Activated naive CD8-positive, alpha-beta T cell (primary cell): ENCODE results near the gene ATP2A3.

Source experiments
- H3K27ac Mint-ChIP-seq: one replicate; pipeline ENCODE4 v1.8.0; 2021; ENCODE audit warnings: mixed read lengths
- H3K27me3 Mint-ChIP-seq: one replicate; pipeline ENCODE4 v1.8.0; 2021; ENCODE audit warnings: mixed read lengths
- H3K36me3 Mint-ChIP-seq: one replicate; pipeline ENCODE4 v1.8.0; 2021; ENCODE audit warnings: mixed read lengths
- H3K4me1 Mint-ChIP-seq: one replicate; pipeline ENCODE4 v1.8.0; 2021; ENCODE audit warnings: low read depth, mixed read lengths
- H3K4me3 Mint-ChIP-seq: one replicate; pipeline ENCODE4 v1.8.0; 2021; ENCODE audit warnings: mild to moderate bottlenecking, mixed read lengths
- H3K9me3 Mint-ChIP-seq: one replicate; pipeline ENCODE4 v1.8.0; 2021; ENCODE audit warnings: low read depth, mixed read lengths

The ATP2A3 gene

GRCh38 chr17:3983606-3984484 lies 19.6 kb upstream of the ATP2A3 start:
- H3K36me3 Mint-ChIP-seq, result no peaks in the 10 kb centered on the region
- H3K4me1 Mint-ChIP-seq, result peaks cover 2% of the 10 kb centered on the region
- H3K4me3 Mint-ChIP-seq, result no peak overlapping the region
- no peak overlapping the region for H3K27ac Mint-ChIP-seq
- no peaks in the 10 kb centered on the region for H3K27me3 Mint-ChIP-seq
- H3K9me3 Mint-ChIP-seq, result no peaks in the 10 kb centered on the region

GRCh38 chr17:3982541-3983017 lies 18.3 kb upstream of the ATP2A3 start:
- Mint-ChIP-seq H3K36me3 (no peaks in the 10 kb centered on the region), H3K27ac (no peak overlapping the region), H3K4me1 (peaks cover 2% of the 10 kb centered on the region), H3K9me3 (no peaks in the 10 kb centered on the region), H3K4me3 (no peak overlapping the region), H3K27me3 (no peaks in the 10 kb centered on the region)

GRCh38 chr17:3982113-3982512 lies 17.9 kb upstream of the ATP2A3 start:
- no peaks in the 10 kb centered on the region for H3K9me3 Mint-ChIP-seq
- peaks cover 2% of the 10 kb centered on the region for H3K4me1 Mint-ChIP-seq
- no peaks in the 10 kb centered on the region for H3K27me3 Mint-ChIP-seq
- no peak overlapping the region for H3K27ac Mint-ChIP-seq
- H3K4me3 Mint-ChIP-seq, result no peak overlapping the region
- no peaks in the 10 kb centered on the region for H3K36me3 Mint-ChIP-seq

- Mint-ChIP-seq H3K27me3 (no peaks in the 10 kb centered on the region), H3K36me3 (no peaks in the 10 kb centered on the region), H3K27ac (no peak overlapping the region), H3K4me1 (peaks cover 2% of the 10 kb centered on the region), H3K4me3 (no peak overlapping the region), H3K9me3 (no peaks in the 10 kb centered on the region)
Measured at GRCh38 chr17:3981455-3981854, 17.2 kb upstream of the ATP2A3 start.

- no peaks in the 10 kb centered on the region for H3K27me3 Mint-ChIP-seq
- no peak overlapping the region for H3K4me3 Mint-ChIP-seq
- H3K27ac Mint-ChIP-seq, result no peak overlapping the region
- H3K9me3 Mint-ChIP-seq, result no peaks in the 10 kb centered on the region
- H3K4me1 Mint-ChIP-seq, result peaks cover 2% of the 10 kb centered on the region
- no peaks in the 10 kb centered on the region for H3K36me3 Mint-ChIP-seq
Measured at GRCh38 chr17:3980381-3981014, 16.3 kb upstream of the ATP2A3 start.

GRCh38 chr17:3979290-3979611 lies 15.0 kb upstream of the ATP2A3 start:
- no peaks in the 10 kb centered on the region for H3K27me3 Mint-ChIP-seq
- no peak overlapping the region for H3K27ac Mint-ChIP-seq
- no peaks in the 10 kb centered on the region for H3K36me3 Mint-ChIP-seq
- peaks cover 4% of the 10 kb centered on the region for H3K9me3 Mint-ChIP-seq
- no peak overlapping the region for H3K4me3 Mint-ChIP-seq
- peaks cover 6% of the 10 kb centered on the region for H3K4me1 Mint-ChIP-seq

- Mint-ChIP-seq H3K27ac (no peak overlapping the region), H3K4me3 (no peak overlapping the region), H3K27me3 (no peaks in the 10 kb centered on the region), H3K9me3 (peaks cover 4% of the 10 kb centered on the region), H3K4me1 (peaks cover 7% of the 10 kb centered on the region), H3K36me3 (no peaks in the 10 kb centered on the region)
Measured at GRCh38 chr17:3978421-3979289, 14.4 kb upstream of the ATP2A3 start.

GRCh38 chr17:3977387-3977786 lies 13.2 kb upstream of the ATP2A3 start:
- no peaks in the 10 kb centered on the region for H3K36me3 Mint-ChIP-seq
- no peak overlapping the region for H3K4me3 Mint-ChIP-seq
- no peaks in the 10 kb centered on the region for H3K27me3 Mint-ChIP-seq
- H3K4me1 Mint-ChIP-seq, result peaks cover 18% of the 10 kb centered on the region
- no peak overlapping the region for H3K27ac Mint-ChIP-seq
- peaks cover 4% of the 10 kb centered on the region for H3K9me3 Mint-ChIP-seq

GRCh38 chr17:3976675-3977171 lies 12.5 kb upstream of the ATP2A3 start:
- no peaks in the 10 kb centered on the region for H3K27me3 Mint-ChIP-seq

GRCh38 chr17:3974980-3975379 lies 10.7 kb upstream of the ATP2A3 start:
- H3K4me3 Mint-ChIP-seq, result no peak overlapping the region
- H3K36me3 Mint-ChIP-seq, result no peaks in the 10 kb centered on the region
- peaks cover 23% of the 10 kb centered on the region for H3K4me1 Mint-ChIP-seq
- H3K9me3 Mint-ChIP-seq, result peaks cover 4% of the 10 kb centered on the region
- H3K27me3 Mint-ChIP-seq, result no peaks in the 10 kb centered on the region
- H3K27ac Mint-ChIP-seq, result no peak overlapping the region

More at GRCh38 chr17:3976675-3977171, 12.5 kb upstream of the ATP2A3 start:
- Mint-ChIP-seq H3K9me3 (peaks cover 4% of the 10 kb centered on the region), H3K36me3 (no peaks in the 10 kb centered on the region), H3K4me3 (no peak overlapping the region), H3K4me1 (peaks cover 23% of the 10 kb centered on the region), H3K27ac (no peak overlapping the region)

GRCh38 chr17:3974138-3974687 lies 10.0 kb upstream of the ATP2A3 start:
- H3K4me3 Mint-ChIP-seq, result no peak overlapping the region
- H3K27ac Mint-ChIP-seq, result no peak overlapping the region
- H3K4me1 Mint-ChIP-seq, result peaks cover 23% of the 10 kb centered on the region
- no peaks in the 10 kb centered on the region for H3K36me3 Mint-ChIP-seq
- H3K27me3 Mint-ChIP-seq, result no peaks in the 10 kb centered on the region
- peaks cover 4% of the 10 kb centered on the region for H3K9me3 Mint-ChIP-seq

GRCh38 chr17:3973495-3974137 lies 9.4 kb upstream of the ATP2A3 start:
- no peaks in the 10 kb centered on the region for H3K36me3 Mint-ChIP-seq
- no peak overlapping the region for H3K4me3 Mint-ChIP-seq
- no peaks in the 10 kb centered on the region for H3K27me3 Mint-ChIP-seq

GRCh38 chr17:3972931-3973330 lies 8.7 kb upstream of the ATP2A3 start:
- Mint-ChIP-seq H3K9me3 (peaks cover 4% of the 10 kb centered on the region), H3K4me3 (peak overlapping the region; percentile 78), H3K27ac (no peak overlapping the region), H3K4me1 (peaks cover 23% of the 10 kb centered on the region), H3K27me3 (no peaks in the 10 kb centered on the region), H3K36me3 (no peaks in the 10 kb centered on the region)

More at GRCh38 chr17:3973495-3974137, 9.4 kb upstream of the ATP2A3 start:
- peaks cover 4% of the 10 kb centered on the region for H3K9me3 Mint-ChIP-seq
- H3K4me1 Mint-ChIP-seq, result peaks cover 23% of the 10 kb centered on the region
- H3K27ac Mint-ChIP-seq, result no peak overlapping the region

- peaks cover 25% of the 10 kb centered on the region for H3K4me1 Mint-ChIP-seq
- no peaks in the 10 kb centered on the region for H3K36me3 Mint-ChIP-seq
- no peaks in the 10 kb centered on the region for H3K27me3 Mint-ChIP-seq
- no peak overlapping the region for H3K27ac Mint-ChIP-seq
- H3K4me3 Mint-ChIP-seq, result peak overlapping the region; percentile 78
- H3K9me3 Mint-ChIP-seq, result peaks cover 4% of the 10 kb centered on the region
Measured at GRCh38 chr17:3972281-3972731, 8.1 kb upstream of the ATP2A3 start.
